ENCODE results near the gene PTPRM.
"Not testable (repeated sequence)": the region's sequence is repeated elsewhere in the genome, so short reads cannot be mapped to it uniquely, and the experiment has no call there.

Gene PTPRM

GRCh38 chr18:8052237-8052701, 485.2 kb downstream of the PTPRM start:
- H3K4me2 ChIP-seq (ENCODE audit: insufficient read depth, low read length) = no peak overlapping the region
- H3K27ac ChIP-seq (ENCODE audit: low read length) = no peak overlapping the region
- no peaks in the 10 kb centered on the region for H3K9me3 ChIP-seq (ENCODE audit: insufficient read depth, low read length, severe bottlenecking)
- no peaks in the 10 kb centered on the region for H3K4me1 ChIP-seq (ENCODE audit: insufficient read depth, low read length)
- no peak overlapping the region for H2AFZ ChIP-seq (ENCODE audit: low read depth, low read length)
- no peaks in the 10 kb centered on the region for H3K79me2 ChIP-seq (ENCODE audit: insufficient read depth, low read length)
- H3K36me3 ChIP-seq (ENCODE audit: insufficient read depth, low read length) = no peaks in the 10 kb centered on the region
- TF ChIP-seq, protein P1, sequence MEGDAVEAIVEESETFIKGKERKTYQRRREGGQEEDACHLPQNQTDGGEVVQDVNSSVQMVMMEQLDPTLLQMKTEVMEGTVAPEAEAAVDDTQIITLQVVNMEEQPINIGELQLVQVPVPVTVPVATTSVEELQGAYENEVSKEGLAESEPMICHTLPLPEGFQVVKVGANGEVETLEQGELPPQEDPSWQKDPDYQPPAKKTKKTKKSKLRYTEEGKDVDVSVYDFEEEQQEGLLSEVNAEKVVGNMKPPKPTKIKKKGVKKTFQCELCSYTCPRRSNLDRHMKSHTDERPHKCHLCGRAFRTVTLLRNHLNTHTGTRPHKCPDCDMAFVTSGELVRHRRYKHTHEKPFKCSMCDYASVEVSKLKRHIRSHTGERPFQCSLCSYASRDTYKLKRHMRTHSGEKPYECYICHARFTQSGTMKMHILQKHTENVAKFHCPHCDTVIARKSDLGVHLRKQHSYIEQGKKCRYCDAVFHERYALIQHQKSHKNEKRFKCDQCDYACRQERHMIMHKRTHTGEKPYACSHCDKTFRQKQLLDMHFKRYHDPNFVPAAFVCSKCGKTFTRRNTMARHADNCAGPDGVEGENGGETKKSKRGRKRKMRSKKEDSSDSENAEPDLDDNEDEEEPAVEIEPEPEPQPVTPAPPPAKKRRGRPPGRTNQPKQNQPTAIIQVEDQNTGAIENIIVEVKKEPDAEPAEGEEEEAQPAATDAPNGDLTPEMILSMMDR (IDR thresholded peaks at IDR 0.05; ENCODE audit: borderline replicate concordance, extremely low read depth, low read length, poor library complexity, severe bottlenecking) = peak; percentile 19
- no peak for TF ChIP-seq EZH2 (IDR thresholded peaks at IDR 0.05; ENCODE audit: borderline replicate concordance, low read depth, low read length, severe bottlenecking)
- ATAC-seq (ENCODE audit: insufficient read depth, low read depth) (peak; percentile 49), DNase-seq (peak; percentile 6)
- no peak overlapping the region for H3K4me3 ChIP-seq (ENCODE audit: low read depth in 1 of 2, low read length in 2 of 2)
- H4K20me1 ChIP-seq (ENCODE audit: insufficient read depth, low read length) = no peaks in the 10 kb centered on the region
- no peaks in the 10 kb centered on the region for H3K27me3 ChIP-seq (ENCODE audit: insufficient read depth, low read length, poor library complexity)
- H3K9ac ChIP-seq (ENCODE audit: low read depth, low read length) = no peak overlapping the region

- Histone ChIP-seq H3K79me2 (ENCODE audit: insufficient read depth, low read length) (no peaks in the 10 kb centered on the region), H3K9ac (ENCODE audit: low read depth, low read length) (no peak overlapping the region), H3K27ac (ENCODE audit: low read length) (no peak overlapping the region), H3K36me3 (ENCODE audit: insufficient read depth, low read length) (no peaks in the 10 kb centered on the region), H2AFZ (ENCODE audit: low read depth, low read length) (no peak overlapping the region), H3K4me3 (ENCODE audit: low read depth in 1 of 2, low read length in 2 of 2) (no peak overlapping the region), H3K4me2 (ENCODE audit: insufficient read depth, low read length) (no peak overlapping the region), H3K27me3 (ENCODE audit: insufficient read depth, low read length, poor library complexity) (no peaks in the 10 kb centered on the region), H4K20me1 (ENCODE audit: insufficient read depth, low read length) (no peaks in the 10 kb centered on the region), H3K9me3 (ENCODE audit: insufficient read depth, low read length, severe bottlenecking) (no peaks in the 10 kb centered on the region), H3K4me1 (ENCODE audit: insufficient read depth, low read length) (no peaks in the 10 kb centered on the region)
- DNase-seq (no peak), ATAC-seq (ENCODE audit: insufficient read depth, low read depth) (no peak)
- no peak for TF ChIP-seq EZH2 (IDR thresholded peaks at IDR 0.05; ENCODE audit: borderline replicate concordance, low read depth, low read length, severe bottlenecking)
- TF ChIP-seq, protein P1 (IDR thresholded peaks at IDR 0.05; ENCODE audit: borderline replicate concordance, extremely low read depth, low read length, poor library complexity, severe bottlenecking) = no peak
Measured at GRCh38 chr18:8056723-8057122, 489.6 kb downstream of the PTPRM start.

- ATAC-seq (ENCODE audit: insufficient read depth, low read depth); H3K27me3 ChIP-seq (ENCODE audit: insufficient read depth, low read length, poor library complexity); H4K20me1 ChIP-seq (ENCODE audit: insufficient read depth, low read length); H3K27ac ChIP-seq (ENCODE audit: low read length); H3K9ac ChIP-seq (ENCODE audit: low read depth, low read length); H3K4me1 ChIP-seq (ENCODE audit: insufficient read depth, low read length); DNase-seq; H2AFZ ChIP-seq (ENCODE audit: low read depth, low read length); H3K79me2 ChIP-seq (ENCODE audit: insufficient read depth, low read length); H3K4me2 ChIP-seq (ENCODE audit: insufficient read depth, low read length); H3K36me3 ChIP-seq (ENCODE audit: insufficient read depth, low read length); H3K9me3 ChIP-seq (ENCODE audit: insufficient read depth, low read length, severe bottlenecking); H3K4me3 ChIP-seq (ENCODE audit: low read depth in 1 of 2, low read length in 2 of 2): not testable (repeated sequence)
Measured at GRCh38 chr18:8063152-8063551, 496.0 kb downstream of the PTPRM start.

- H3K27me3 ChIP-seq (ENCODE audit: insufficient read depth, low read length, poor library complexity) = no peaks in the 10 kb centered on the region
- TF ChIP-seq, protein P1 (IDR thresholded peaks at IDR 0.05; ENCODE audit: borderline replicate concordance, extremely low read depth, low read length, poor library complexity, severe bottlenecking) = no peak
- TF ChIP-seq EZH2 (IDR thresholded peaks at IDR 0.05; ENCODE audit: borderline replicate concordance, low read depth, low read length, severe bottlenecking) = no peak
- H3K9me3 ChIP-seq (ENCODE audit: insufficient read depth, low read length, severe bottlenecking) = no peaks in the 10 kb centered on the region
- no peaks in the 10 kb centered on the region for H3K79me2 ChIP-seq (ENCODE audit: insufficient read depth, low read length)
- H3K4me2 ChIP-seq (ENCODE audit: insufficient read depth, low read length) = no peak overlapping the region
- no peak for ATAC-seq (ENCODE audit: insufficient read depth, low read depth)
- no peak overlapping the region for H2AFZ ChIP-seq (ENCODE audit: low read depth, low read length)
- H3K4me3 ChIP-seq (ENCODE audit: low read depth in 1 of 2, low read length in 2 of 2) = no peak overlapping the region
- no peaks in the 10 kb centered on the region for H3K36me3 ChIP-seq (ENCODE audit: insufficient read depth, low read length)
- H3K4me1 ChIP-seq (ENCODE audit: insufficient read depth, low read length) = no peaks in the 10 kb centered on the region
- no peak overlapping the region for H3K9ac ChIP-seq (ENCODE audit: low read depth, low read length)
- H4K20me1 ChIP-seq (ENCODE audit: insufficient read depth, low read length) = no peaks in the 10 kb centered on the region
- H3K27ac ChIP-seq (ENCODE audit: low read length) = no peak overlapping the region
- DNase-seq = no peak
Measured at GRCh38 chr18:8063733-8064132, 496.6 kb downstream of the PTPRM start.

Data from DND-41 (cell line).